IMR-90 (cell line): Measurements from ENCODE around the gene HDAC10. TPM values are rescaled to one million over a fixed set of nuclear protein-coding genes. Genes with fewer than 3 reads are reported as not detected.

Source experiments
- ATAC-seq: fragments of 200-7000 bp; cut with Tn5 transposase; 2 replicates; pipeline ENCODE4 v1.9.1; 2020; ENCODE audit warnings: low read depth, mild to moderate bottlenecking, moderate library complexity
- BruUV-seq: library from RNA; stranded (reverse); fragments of 400-500 nt; replicated peaks from 2 replicates; lab custom pipeline; 2021; lab: Mats Ljungman, UMichigan
- CTCF ChIA-PET: fragments of 300-600 bp; formaldehyde crosslinking; extraction: SDS; loops from one replicate; lab custom pipeline; 2021; ENCODE audit warnings: antibody characterized with exemption; lab: Yijun Ruan, JAX
- POLR2A ChIA-PET: fragments of 300-600 bp; sonication (Branson Sonifier 250); formaldehyde crosslinking; loops from one replicate; lab custom pipeline; 2022; ENCODE audit warnings: antibody characterized with exemption; ENCODE audit not compliant: unreplicated experiment; lab: Charles Lee
- DNase-seq: peaks from one replicate; pipeline ENCODE4 v3.0.0; 2013
- H2AFZ ChIP-seq: replicated peaks from 2 replicates; pipeline ENCODE3; 2013; ENCODE audit warnings: low read length, mild to moderate bottlenecking; ENCODE audit not compliant: poor library complexity
- H2AK5ac ChIP-seq: 2 replicates; pipeline ENCODE4 v1.6.1; 2013; ENCODE audit warnings: low read depth, low read length, inconsistent platforms
- H2AK9ac ChIP-seq: replicated peaks from 2 replicates; pipeline ENCODE3; 2013; ENCODE audit warnings: mild to moderate bottlenecking, low read depth, low read length, moderate library complexity; ENCODE audit not compliant: poor library complexity
- H2BK120ac ChIP-seq: 2 replicates; pipeline ENCODE4 v1.6.1; 2013; ENCODE audit warnings: low read depth, low read length, inconsistent platforms
- H2BK15ac ChIP-seq: 3 replicates; pipeline ENCODE4 v1.6.1; 2013; ENCODE audit warnings: low read depth, low read length, inconsistent platforms
- H2BK20ac ChIP-seq: 2 replicates; pipeline ENCODE4 v1.6.1; 2013; ENCODE audit warnings: low read depth, mild to moderate bottlenecking, inconsistent platforms, low read length, moderate library complexity
- H2BK5ac ChIP-seq: 2 replicates; pipeline ENCODE4 v1.6.1; 2013; ENCODE audit warnings: mild to moderate bottlenecking, low read depth, low read length, inconsistent platforms; ENCODE audit not compliant: poor library complexity, severe bottlenecking
- H3K14ac ChIP-seq: replicated peaks from 2 replicates; pipeline ENCODE4 v1.6.1; 2013; ENCODE audit warnings: low read depth, low read length, inconsistent platforms
- H3K18ac ChIP-seq: 2 replicates; pipeline ENCODE4 v1.6.1; 2013; ENCODE audit warnings: low read depth, low read length, control low read depth
- H3K23ac ChIP-seq: 2 replicates; pipeline ENCODE4 v1.6.1; 2013; ENCODE audit warnings: low read depth, low read length, inconsistent platforms
- H3K27ac ChIP-seq: 2 replicates; pipeline ENCODE4 v1.5.1; 2013; ENCODE audit warnings: mild to moderate bottlenecking, control low read depth, low read length; ENCODE audit not compliant: insufficient read depth
- H3K27me3 ChIP-seq: 2 replicates; pipeline ENCODE4 v1.6.1; 2013; ENCODE audit warnings: low read length; ENCODE audit not compliant: control insufficient read depth, insufficient read depth
- H3K36me3 ChIP-seq: 2 replicates; pipeline ENCODE4 v1.6.1; 2013; ENCODE audit warnings: low read length, mixed read lengths; ENCODE audit not compliant: control insufficient read depth, insufficient read depth
- H3K4ac ChIP-seq: 2 replicates; pipeline ENCODE4 v1.6.1; 2013; ENCODE audit warnings: low read depth, low read length, inconsistent platforms
- H3K4me1 ChIP-seq: 2 replicates; pipeline ENCODE4 v1.6.1; 2013; ENCODE audit warnings: low read length, mixed read lengths; ENCODE audit not compliant: control insufficient read depth, insufficient read depth
- H3K4me2 ChIP-seq: 2 replicates; pipeline ENCODE4 v1.6.1; 2013; ENCODE audit warnings: low read depth, mild to moderate bottlenecking, control low read depth, low read length, moderate library complexity
- H3K4me3 ChIP-seq: 2 replicates; pipeline ENCODE4 v1.5.1; 2013; ENCODE audit warnings: low read depth, mild to moderate bottlenecking, control low read depth, low read length, moderate library complexity; ENCODE audit not compliant: insufficient read depth
- H3K56ac ChIP-seq: 2 replicates; pipeline ENCODE4 v1.6.1; 2013; ENCODE audit warnings: low read length, inconsistent platforms; ENCODE audit not compliant: insufficient read depth; ENCODE audit errors: extremely low read depth
- H3K79me1 ChIP-seq, 2 experiments: 2 replicates each; pipeline ENCODE4 v1.6.1; 2013; ENCODE audit warnings: low read length in 2 of 2, inconsistent platforms in 1 of 2, low read depth in 1 of 2
- H3K9ac ChIP-seq: 2 replicates; pipeline ENCODE4 v1.6.1; 2013; ENCODE audit warnings: low read depth, low read length, control low read depth
- H3K9me1 ChIP-seq: 2 replicates; pipeline ENCODE4 v1.6.1; 2013; ENCODE audit warnings: low read length, inconsistent platforms; ENCODE audit not compliant: insufficient read depth
- H3K9me3 ChIP-seq: 2 replicates; pipeline ENCODE4 v1.6.1; 2013; ENCODE audit warnings: low read length; ENCODE audit not compliant: control insufficient read depth, insufficient read depth
- H4K20me1 ChIP-seq: 2 replicates; pipeline ENCODE4 v1.6.1; 2013; ENCODE audit warnings: low read length, inconsistent platforms; ENCODE audit not compliant: insufficient read depth
- H4K5ac ChIP-seq: 2 replicates; pipeline ENCODE4 v1.6.1; 2013; ENCODE audit warnings: mild to moderate bottlenecking, low read depth, low read length, control low read depth
- H4K8ac ChIP-seq, 2 experiments: 2 replicates each; pipeline ENCODE4 v1.6.1; 2013; ENCODE audit warnings: low read depth in 2 of 2, low read length in 2 of 2, control low read depth in 1 of 2, inconsistent platforms in 1 of 2
- H4K91ac ChIP-seq: 2 replicates; pipeline ENCODE4 v1.6.1; 2013; ENCODE audit warnings: low read depth, low read length, inconsistent platforms; ENCODE audit not compliant: insufficient read depth
- CEBPB ChIP-seq: IDR thresholded peaks from 2 replicates; pipeline ENCODE4 v1.6.1; 2012; ENCODE audit warnings: low read depth, low read length, improper control_type of control experiment
- CHD1 ChIP-seq: IDR thresholded peaks from 2 replicates; pipeline ENCODE4 v1.6.1; 2012; ENCODE audit warnings: low read depth, low read length, improper control_type of control experiment
- CTCF ChIP-seq: conservative IDR thresholded peaks from 2 replicates; pipeline ENCODE4 v1.5.1; 2012; ENCODE audit warnings: mild to moderate bottlenecking, low read depth, low read length, improper control_type of control experiment
- ELK1 ChIP-seq: fragments of 150-350 bp; IDR thresholded peaks from 2 replicates; pipeline ENCODE4 v1.6.1; 2016; ENCODE audit warnings: low read depth, mild to moderate bottlenecking, low read length, moderate library complexity, borderline replicate concordance
- FOS ChIP-seq: fragments of 150-350 bp; IDR thresholded peaks from 2 replicates; pipeline ENCODE4 v1.6.1; 2016; ENCODE audit warnings: low read depth, low read length
- MAFK ChIP-seq: IDR thresholded peaks from 2 replicates; pipeline ENCODE4 v1.6.1; 2012; ENCODE audit warnings: low read depth, low read length, improper control_type of control experiment
- MAZ ChIP-seq: IDR thresholded peaks from 2 replicates; pipeline ENCODE4 v1.6.1; 2012; ENCODE audit warnings: low read depth, mild to moderate bottlenecking, low read length, improper control_type of control experiment, moderate library complexity, borderline replicate concordance
- MXI1 ChIP-seq: IDR thresholded peaks from 2 replicates; pipeline ENCODE4 v1.6.1; 2012; ENCODE audit warnings: low read depth, mild to moderate bottlenecking, low read length, moderate library complexity, borderline replicate concordance
- RCOR1 ChIP-seq: IDR thresholded peaks from 2 replicates; pipeline ENCODE4 v1.6.1; 2012; ENCODE audit warnings: mild to moderate bottlenecking, low read length, improper control_type of control experiment; ENCODE audit not compliant: insufficient replicate concordance
- SMC3 ChIP-seq: fragments of 150-350 bp; IDR thresholded peaks from 2 replicates; pipeline ENCODE4 v1.6.1; 2016; ENCODE audit warnings: low read depth, mild to moderate bottlenecking, antibody characterized with exemption, low read length, moderate library complexity
- WGBS, 2 experiments: methylation state at CpG; one replicate each; pipeline versions ENCODE4 v1.1.5 to v1.1.7; 2013; ENCODE audit warnings: missing lambda C conversion rate in 2 of 2; ENCODE audit not compliant: insufficient read length in 1 of 2; ENCODE audit errors: extremely low coverage in 2 of 2; 5-methylcytosine and 5-hydroxymethylcytosine counted together
- dilution Hi-C: fragments of 300-500 bp; cut with HindIII; formaldehyde crosslinking; loops from one replicate; pipeline ENCODE4 v1.14.3; 2018; ENCODE audit warnings: low sequenced_read_pairs; ENCODE audit not compliant: unreplicated experiment
- in situ Hi-C: fragments of 300-500 bp; cut with MboI; formaldehyde crosslinking; loops from 3 replicates; pipeline ENCODE4 v1.14.3; 2019; ENCODE audit warnings: low sequenced_read_pairs, inconsistent platforms, mixed read lengths
- intact Hi-C: fragments of 100-400 bp; cut with micrococcal nuclease; formaldehyde crosslinking; loops from 2 replicates; pipeline ENCODE4 v1.10.0; 2022
- polyA plus RNA-seq, 3 experiments: library from polyadenylated mRNA; depleted of rRNA; stranded (reverse); fragments of >200 nt; gene quantifications; 2 replicates each; pipeline ENCODE4 v1.2.3, GENCODE V29; 2012; ENCODE audit warnings: low replicate concordance in 1 of 3
- total RNA-seq: library from RNA; depleted of rRNA; stranded (reverse); fragments of >200 nt; gene quantifications from 2 replicates; pipeline ENCODE4 v1.2.3, GENCODE V29; 2012
- TF ChIP-seq, protein P1 (sequence below): fragments of 150-350 bp; IDR thresholded peaks from 2 replicates; pipeline ENCODE4 v1.6.1; 2017; ENCODE audit warnings: mild to moderate bottlenecking, antibody characterized with exemption, low read length, low read depth

Gene HDAC10
- total and polyA plus RNA-seq, 2 of the 4 experiments (the other 2 are of a cell fraction), result 3.9 to 35.7 TPM

GRCh38 chr22:50211147-50211546 lies 39.9 kb downstream of the HDAC10 start:
- BruUV-seq, result no TSS peak
- WGBS, 2 experiments, result 84% methylated on average over 7 of the region's 14 CpGs; no CpG with 5 or more reads in 1 of the 2 experiments
- no peak overlapping the region for H2AFZ ChIP-seq
- H3K4me2 ChIP-seq, result no peak overlapping the region
- no peaks in the 10 kb centered on the region for H3K27me3 ChIP-seq
- H3K27ac ChIP-seq, result no peak overlapping the region
- dilution Hi-C loops (no loop called here), intact Hi-C loops (no loop called here), in situ Hi-C loops (loop anchor here (5.0 to 25.0 kb wide), 3 partner anchors 64 to 399 kb away; no protein-coding TSS in a partner anchor)
- H2BK5ac ChIP-seq, result no peak overlapping the region
- peaks cover 19 to 71% of the 10 kb centered on the region in 2 experiments for H3K79me1 ChIP-seq
- H4K8ac ChIP-seq, result no peak overlapping the region
- no peak overlapping the region for H4K91ac ChIP-seq
- no peak overlapping the region for H3K4me3 ChIP-seq
- no peak overlapping the region for H2AK5ac ChIP-seq
- no peak overlapping the region for H2BK20ac ChIP-seq
- peak overlapping the region; percentile 60 for H2AK9ac ChIP-seq
- no peak overlapping the region for H2BK120ac ChIP-seq
- H4K20me1 ChIP-seq, result peaks cover 64% of the 10 kb centered on the region
- H3K4ac ChIP-seq, result no peak overlapping the region
- no peaks in the 10 kb centered on the region for H3K4me1 ChIP-seq
- ATAC-seq (no peak), DNase-seq (peak; percentile 6)
- H3K23ac ChIP-seq, result no peak overlapping the region; the same call in 1 of the 2 replicates
- H3K36me3 ChIP-seq, result peaks cover 49% of the 10 kb centered on the region
- TF ChIP-seq MXI1 (no peak), CHD1 (no peak), CTCF (no peak), SMC3 (no peak), MAFK (no peak), CEBPB (no peak), FOS (no peak), MAZ (no peak), RCOR1 (no peak), ELK1 (no peak)
- TF ChIP-seq, protein P1, sequence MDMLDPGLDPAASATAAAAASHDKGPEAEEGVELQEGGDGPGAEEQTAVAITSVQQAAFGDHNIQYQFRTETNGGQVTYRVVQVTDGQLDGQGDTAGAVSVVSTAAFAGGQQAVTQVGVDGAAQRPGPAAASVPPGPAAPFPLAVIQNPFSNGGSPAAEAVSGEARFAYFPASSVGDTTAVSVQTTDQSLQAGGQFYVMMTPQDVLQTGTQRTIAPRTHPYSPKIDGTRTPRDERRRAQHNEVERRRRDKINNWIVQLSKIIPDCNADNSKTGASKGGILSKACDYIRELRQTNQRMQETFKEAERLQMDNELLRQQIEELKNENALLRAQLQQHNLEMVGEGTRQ, result no peak
- peaks cover 3% of the 10 kb centered on the region; the same call in 1 of the 2 replicates for H3K9me1 ChIP-seq
- H4K5ac ChIP-seq, result no peak overlapping the region
- ChIA-PET CTCF (interaction anchor here (0.6 kb wide), 1 partner anchor 146 kb away, joined by 5 read pairs; no protein-coding TSS in a partner anchor), POLR2A (no interaction called here)
- H2BK15ac ChIP-seq, result no peak overlapping the region
- H3K56ac ChIP-seq, result no peak overlapping the region
- H3K9ac ChIP-seq, result no peak overlapping the region
- no peak overlapping the region for H3K14ac ChIP-seq
- H3K9me3 ChIP-seq, result no peaks in the 10 kb centered on the region
- H3K18ac ChIP-seq, result no peak overlapping the region
